HUES6 (cell line): ENCODE results near the gene BAZ2B.

ENCODE experiments used
- H3K27ac ChIP-seq: 2 replicates; pipeline ENCODE4 v1.7.0; 2013; ENCODE audit warnings: low read depth, mild to moderate bottlenecking, low read length, inconsistent platforms
- H3K27me3 ChIP-seq: 2 replicates; pipeline ENCODE4 v1.6.1; 2013; ENCODE audit warnings: low read length; ENCODE audit not compliant: control insufficient read depth, insufficient read depth
- H3K36me3 ChIP-seq: 2 replicates; pipeline ENCODE4 v1.6.1; 2013; ENCODE audit warnings: low read length; ENCODE audit not compliant: control insufficient read depth, insufficient read depth
- H3K4me1 ChIP-seq: 2 replicates; pipeline ENCODE4 v1.6.1; 2013; ENCODE audit warnings: low read length; ENCODE audit not compliant: control insufficient read depth, insufficient read depth
- H3K4me3 ChIP-seq: 2 replicates; pipeline ENCODE4 v1.5.1; 2013; ENCODE audit warnings: low read depth, low read length
- H3K9ac ChIP-seq: one replicate; pipeline ENCODE4 v1.6.1; 2013; ENCODE audit warnings: mild to moderate bottlenecking, low read length
- H3K9me3 ChIP-seq: 2 replicates; pipeline ENCODE4 v1.6.1; 2013; ENCODE audit warnings: low read depth, low read length; ENCODE audit not compliant: control insufficient read depth, insufficient read depth

The BAZ2B gene

GRCh38 chr2:159444754-159445153 is 171.6 kb downstream of the BAZ2B start:
- H3K36me3 ChIP-seq: peaks cover 22% of the 10 kb centered on the region; the same call in 1 of the 2 replicates
- no peak overlapping the region for H3K9ac ChIP-seq
- no peak overlapping the region for H3K27ac ChIP-seq
- H3K27me3 ChIP-seq: no peaks in the 10 kb centered on the region
- peaks cover 14% of the 10 kb centered on the region; the same call in 1 of the 2 replicates for H3K4me1 ChIP-seq
- no peak overlapping the region for H3K4me3 ChIP-seq
- no peaks in the 10 kb centered on the region for H3K9me3 ChIP-seq

- Histone ChIP-seq H3K36me3 (peaks cover 37% of the 10 kb centered on the region; the same call in 1 of the 2 replicates), H3K9ac (no peak overlapping the region), H3K4me3 (no peak overlapping the region), H3K27ac (no peak overlapping the region), H3K9me3 (no peaks in the 10 kb centered on the region), H3K4me1 (peaks cover 14% of the 10 kb centered on the region; the same call in 1 of the 2 replicates), H3K27me3 (no peaks in the 10 kb centered on the region)
Measured at GRCh38 chr2:159442159-159442852, 174.0 kb downstream of the BAZ2B start.

- peaks cover 37% of the 10 kb centered on the region; the same call in 1 of the 2 replicates for H3K36me3 ChIP-seq
- no peak overlapping the region for H3K27ac ChIP-seq
- H3K9me3 ChIP-seq: no peaks in the 10 kb centered on the region
- H3K4me3 ChIP-seq: no peak overlapping the region
- no peaks in the 10 kb centered on the region for H3K27me3 ChIP-seq
- peaks cover 6% of the 10 kb centered on the region; the same call in 1 of the 2 replicates for H3K4me1 ChIP-seq
- no peak overlapping the region for H3K9ac ChIP-seq
Measured at GRCh38 chr2:159441182-159441581, 175.2 kb downstream of the BAZ2B start.

GRCh38 chr2:159439421-159439820 is 176.9 kb downstream of the BAZ2B start:
- Histone ChIP-seq H3K27me3 (no peaks in the 10 kb centered on the region), H3K9me3 (no peaks in the 10 kb centered on the region), H3K4me1 (no peaks in the 10 kb centered on the region), H3K9ac (no peak overlapping the region), H3K36me3 (peaks cover 22% of the 10 kb centered on the region; the same call in 1 of the 2 replicates), H3K4me3 (no peak overlapping the region), H3K27ac (no peak overlapping the region)

- Histone ChIP-seq H3K4me1 (no peaks in the 10 kb centered on the region), H3K27ac (no peak overlapping the region), H3K9ac (no peak overlapping the region), H3K9me3 (no peaks in the 10 kb centered on the region), H3K27me3 (no peaks in the 10 kb centered on the region), H3K36me3 (peaks cover 17% of the 10 kb centered on the region; the same call in 1 of the 2 replicates), H3K4me3 (no peak overlapping the region)
Measured at GRCh38 chr2:159438720-159439353, 177.5 kb downstream of the BAZ2B start.

GRCh38 chr2:159438284-159438683 is 178.1 kb downstream of the BAZ2B start:
- Histone ChIP-seq H3K9me3 (no peaks in the 10 kb centered on the region), H3K36me3 (peaks cover 17% of the 10 kb centered on the region; the same call in 1 of the 2 replicates), H3K4me1 (no peaks in the 10 kb centered on the region), H3K9ac (no peak overlapping the region), H3K4me3 (no peak overlapping the region), H3K27ac (no peak overlapping the region), H3K27me3 (no peaks in the 10 kb centered on the region)

- peaks cover 21% of the 10 kb centered on the region for H3K36me3 ChIP-seq
- no peak overlapping the region for H3K27ac ChIP-seq
- H3K4me3 ChIP-seq: no peak overlapping the region
- no peaks in the 10 kb centered on the region for H3K4me1 ChIP-seq
- no peaks in the 10 kb centered on the region for H3K9me3 ChIP-seq
- no peak overlapping the region for H3K9ac ChIP-seq
- no peaks in the 10 kb centered on the region for H3K27me3 ChIP-seq
Measured at GRCh38 chr2:159432610-159433009, 183.7 kb downstream of the BAZ2B start.

- Histone ChIP-seq H3K9me3 (no peaks in the 10 kb centered on the region; the same call in 1 of the 2 replicates), H3K4me1 (no peaks in the 10 kb centered on the region), H3K4me3 (no peak overlapping the region), H3K9ac (no peak overlapping the region), H3K27me3 (no peaks in the 10 kb centered on the region), H3K36me3 (peaks cover 10% of the 10 kb centered on the region; the same call in 1 of the 2 replicates), H3K27ac (no peak overlapping the region)
Measured at GRCh38 chr2:159427048-159427447, 189.3 kb downstream of the BAZ2B start.

GRCh38 chr2:159419403-159419802 is 196.9 kb downstream of the BAZ2B start:
- H3K27ac ChIP-seq: no peak overlapping the region
- no peak overlapping the region for H3K9ac ChIP-seq
- no peak overlapping the region for H3K4me3 ChIP-seq
- H3K9me3 ChIP-seq: no peaks in the 10 kb centered on the region; the same call in 1 of the 2 replicates
- no peaks in the 10 kb centered on the region for H3K4me1 ChIP-seq
- no peaks in the 10 kb centered on the region for H3K27me3 ChIP-seq
- no peaks in the 10 kb centered on the region for H3K36me3 ChIP-seq

- H3K27ac ChIP-seq: no peak overlapping the region
- no peaks in the 10 kb centered on the region for H3K9me3 ChIP-seq
Measured at GRCh38 chr2:159411460-159411859, 204.9 kb downstream of the BAZ2B start.

GRCh38 chr2:159410276-159410675 is 206.1 kb downstream of the BAZ2B start:
- Histone ChIP-seq H3K4me3 (no peak overlapping the region), H3K27me3 (no peaks in the 10 kb centered on the region), H3K9me3 (no peaks in the 10 kb centered on the region), H3K4me1 (no peaks in the 10 kb centered on the region), H3K9ac (no peak overlapping the region), H3K27ac (no peak overlapping the region), H3K36me3 (peaks cover 10% of the 10 kb centered on the region; the same call in 1 of the 2 replicates)

More at GRCh38 chr2:159411460-159411859, 204.9 kb downstream of the BAZ2B start:
- H3K27me3 ChIP-seq: no peaks in the 10 kb centered on the region
- H3K9ac ChIP-seq: no peak overlapping the region
- no peak overlapping the region for H3K4me3 ChIP-seq
- no peaks in the 10 kb centered on the region for H3K4me1 ChIP-seq
- peaks cover 6% of the 10 kb centered on the region; the same call in 1 of the 2 replicates for H3K36me3 ChIP-seq
